ENCODE results near the gene TREML4. TPM values are rescaled to one million over a fixed set of nuclear protein-coding genes. Genes with fewer than 3 reads are reported as not detected.

TREML4 gene
- total and polyA plus RNA-seq, 2 of the 8 experiments (the other 6 are each of a cell fraction or from before 2014, with no cell fraction given) = not detected

DNA sequence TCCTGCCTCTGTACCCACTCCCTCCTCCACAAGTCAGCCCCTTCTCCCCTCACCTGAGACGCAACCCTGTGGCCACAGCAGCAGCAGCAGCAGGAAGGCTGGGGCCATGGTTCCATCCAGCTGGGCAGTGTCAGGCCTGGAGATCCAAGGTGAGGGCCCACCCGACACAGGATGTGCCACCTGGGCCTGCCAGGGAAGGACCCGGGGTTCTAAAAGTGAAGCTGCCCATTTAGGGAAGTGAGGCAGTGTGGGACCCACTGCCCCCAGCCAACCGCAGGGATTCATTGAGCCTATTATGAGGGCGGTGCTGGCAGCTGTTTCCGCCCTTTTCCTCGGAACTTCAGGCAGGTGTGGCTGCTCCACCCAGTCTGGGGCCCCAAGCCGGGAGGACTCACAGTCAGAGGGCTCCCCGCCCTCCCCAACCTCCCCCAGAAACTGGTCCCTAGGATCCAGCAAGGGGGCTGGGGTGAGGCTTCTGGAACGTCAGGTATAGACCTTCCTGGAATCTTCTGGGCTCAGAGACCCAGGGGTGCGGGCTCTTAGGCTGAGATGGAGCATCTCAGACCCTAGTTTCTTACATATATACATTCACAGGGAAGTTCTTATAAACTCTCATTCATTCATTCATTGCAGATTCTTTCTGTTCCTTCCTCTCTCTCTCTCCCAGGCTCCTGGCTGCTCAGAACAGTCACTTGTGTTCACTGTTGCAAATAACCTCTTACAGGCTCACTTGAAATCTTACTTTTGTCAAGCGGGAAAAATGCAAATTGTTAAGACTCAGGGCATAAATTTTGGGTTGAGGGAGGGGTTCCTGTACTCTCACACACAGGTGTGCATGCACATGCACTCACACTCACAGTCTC, 27.0 kb upstream of the TREML4 start, which contains the start of gene TREML2 (continued):
- TF ChIP-seq SP1 (IDR thresholded peaks at IDR 0.05; ENCODE audit: low read depth, low read length) (no peak), SIN3A (conservative IDR thresholded peaks at IDR 0.05 in 1 of 2, IDR thresholded peaks at IDR 0.05 in 1 of 2; ENCODE audit: low read depth in 1 of 2, low read length in 2 of 2) (no peak)
